ENCODE measurements around the gene SRRM2.

Gene SRRM2

GRCh38 chr16:2752035-2752849, at the start of gene SRRM2:
SRRM2 (plus strand) TSS chr16:2752638; CDS start chr16:2756365, 3,727 bp downstream.
- DNase-seq (ENCODE audit: low read depth): peak; percentile 96
- H3K4me3 ChIP-seq (ENCODE audit: low read length): peak within 1 kb of the TSS; percentile 57
- TF ChIP-seq CTCF (IDR thresholded peaks at IDR 0.05; ENCODE audit: insufficient read depth, low read depth, low read length, missing control alignments): no peak

- TF ChIP-seq CTCF (IDR thresholded peaks at IDR 0.05; ENCODE audit: insufficient read depth, low read depth, low read length, missing control alignments): no peak
- no peak overlapping the region for H3K4me3 ChIP-seq (ENCODE audit: low read length)
- DNase-seq (ENCODE audit: low read depth): no peak
These were observed 49.3 kb upstream of the SRRM2 start for GRCh38 chr16:2702871-2703745.

GRCh38 chr16:2704166-2704982, 48.1 kb upstream of the SRRM2 start:
- no peak for DNase-seq (ENCODE audit: low read depth)
- no peak overlapping the region for H3K4me3 ChIP-seq (ENCODE audit: low read length)
- no peak for TF ChIP-seq CTCF (IDR thresholded peaks at IDR 0.05; ENCODE audit: insufficient read depth, low read depth, low read length, missing control alignments)

GRCh38 chr16:2704983-2705275, 47.5 kb upstream of the SRRM2 start:
- TF ChIP-seq CTCF (IDR thresholded peaks at IDR 0.05; ENCODE audit: insufficient read depth, low read depth, low read length, missing control alignments): no peak
- no peak for DNase-seq (ENCODE audit: low read depth)
- no peak overlapping the region for H3K4me3 ChIP-seq (ENCODE audit: low read length)

- DNase-seq (ENCODE audit: low read depth): no peak
- TF ChIP-seq CTCF (IDR thresholded peaks at IDR 0.05; ENCODE audit: insufficient read depth, low read depth, low read length, missing control alignments): no peak
- no peak overlapping the region for H3K4me3 ChIP-seq (ENCODE audit: low read length)
These were observed 47.1 kb upstream of the SRRM2 start for GRCh38 chr16:2705351-2705750.

- no peak for DNase-seq (ENCODE audit: low read depth)
- TF ChIP-seq CTCF (IDR thresholded peaks at IDR 0.05; ENCODE audit: insufficient read depth, low read depth, low read length, missing control alignments): no peak
- no peak overlapping the region for H3K4me3 ChIP-seq (ENCODE audit: low read length)
These were observed 46.4 kb upstream of the SRRM2 start for GRCh38 chr16:2706085-2706484.

All from epithelial cell of esophagus (primary cell).